DMS114 treated with DMSO at 0.1 percent for 48 hours (cell line): Measurements from ENCODE around the gene MYL2.

Experiments used
- DNase-seq: peaks from one replicate; lab custom pipeline; 2025; ENCODE audit not compliant: unreplicated experiment; lab: John Stamatoyannopoulos, UW

MYL2 gene

GRCh38 chr12:110901401-110901800, 19.0 kb downstream of the MYL2 start:
- no peak for DNase-seq

GRCh38 chr12:110896559-110896958, 23.8 kb downstream of the MYL2 start:
- no peak for DNase-seq

DNA sequence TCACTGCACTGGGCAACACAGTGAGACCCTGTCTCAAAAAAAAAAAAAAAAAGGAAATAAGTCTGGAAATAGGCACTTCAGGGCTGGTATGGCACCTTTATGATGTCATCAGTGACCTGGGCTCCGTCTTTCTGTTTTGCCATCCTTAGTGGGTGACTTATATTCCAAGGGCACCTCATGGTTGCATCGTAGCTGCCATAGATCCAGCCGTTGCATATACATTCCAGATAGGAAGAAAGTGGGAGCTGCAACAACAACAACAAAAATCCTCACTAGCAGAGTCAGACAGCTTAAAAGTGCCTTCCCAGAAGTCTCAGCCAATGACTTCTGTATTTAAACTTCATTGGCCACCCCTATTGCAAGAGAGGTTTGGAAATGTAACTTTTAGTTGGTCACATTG, 26.4 kb downstream of the MYL2 start:
- no peak for DNase-seq

DNA sequence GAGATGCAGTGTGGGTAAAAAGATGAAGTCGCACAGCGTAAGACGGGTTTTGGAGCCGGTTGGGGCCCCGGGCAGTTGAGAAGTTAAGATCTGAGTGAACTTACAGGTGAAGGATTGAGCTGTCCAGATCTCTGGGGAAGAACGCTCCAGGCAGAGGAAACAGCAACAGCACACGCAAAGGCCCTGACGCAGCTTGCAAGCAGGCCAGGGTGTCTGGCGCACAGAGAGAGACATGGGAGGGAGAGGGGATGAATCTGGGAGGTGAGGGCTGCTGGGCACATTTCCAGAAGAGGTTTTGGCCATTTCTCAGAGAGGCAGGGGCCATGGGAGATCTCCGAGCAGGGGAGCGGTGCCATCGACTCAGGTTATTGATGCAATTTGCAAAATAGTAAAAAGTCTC, 31.0 kb downstream of the MYL2 start:
- DNase-seq: no peak

DNA sequence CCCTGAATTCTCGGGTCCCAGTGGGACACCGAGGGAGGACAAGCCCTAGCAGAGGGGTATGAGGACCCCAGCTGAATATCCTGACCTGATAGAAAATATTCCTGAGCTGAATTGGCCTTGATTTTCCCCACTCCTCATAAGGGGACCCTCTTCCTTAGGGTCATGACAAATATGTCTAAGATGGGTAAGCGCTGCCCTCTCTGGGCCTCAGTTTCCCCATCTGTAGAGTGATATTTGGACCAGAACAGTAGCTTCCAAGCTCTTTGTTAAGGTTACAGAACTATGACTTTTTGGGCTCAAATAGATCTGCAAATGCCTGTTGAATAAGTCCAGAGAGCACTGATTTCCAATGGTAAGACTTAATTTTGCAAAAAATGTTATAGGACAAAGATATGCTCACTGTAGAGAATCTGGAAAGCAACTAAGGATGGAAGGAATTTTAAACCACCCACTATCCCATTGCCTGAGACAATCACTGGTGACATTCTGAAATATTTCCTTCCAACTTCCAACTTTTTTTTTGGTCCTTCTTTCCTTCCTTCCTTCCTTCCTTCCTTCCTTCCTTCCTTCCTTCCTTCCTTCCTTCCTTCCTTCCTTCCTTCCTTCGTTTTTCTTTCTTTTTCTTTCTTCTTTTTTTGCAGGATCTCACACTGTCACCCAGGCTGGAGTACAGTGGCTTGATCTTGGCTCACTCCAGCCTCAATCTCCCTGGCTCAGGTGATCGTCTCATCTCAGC, 32.0 kb downstream of the MYL2 start:
- no peak for DNase-seq

DNA sequence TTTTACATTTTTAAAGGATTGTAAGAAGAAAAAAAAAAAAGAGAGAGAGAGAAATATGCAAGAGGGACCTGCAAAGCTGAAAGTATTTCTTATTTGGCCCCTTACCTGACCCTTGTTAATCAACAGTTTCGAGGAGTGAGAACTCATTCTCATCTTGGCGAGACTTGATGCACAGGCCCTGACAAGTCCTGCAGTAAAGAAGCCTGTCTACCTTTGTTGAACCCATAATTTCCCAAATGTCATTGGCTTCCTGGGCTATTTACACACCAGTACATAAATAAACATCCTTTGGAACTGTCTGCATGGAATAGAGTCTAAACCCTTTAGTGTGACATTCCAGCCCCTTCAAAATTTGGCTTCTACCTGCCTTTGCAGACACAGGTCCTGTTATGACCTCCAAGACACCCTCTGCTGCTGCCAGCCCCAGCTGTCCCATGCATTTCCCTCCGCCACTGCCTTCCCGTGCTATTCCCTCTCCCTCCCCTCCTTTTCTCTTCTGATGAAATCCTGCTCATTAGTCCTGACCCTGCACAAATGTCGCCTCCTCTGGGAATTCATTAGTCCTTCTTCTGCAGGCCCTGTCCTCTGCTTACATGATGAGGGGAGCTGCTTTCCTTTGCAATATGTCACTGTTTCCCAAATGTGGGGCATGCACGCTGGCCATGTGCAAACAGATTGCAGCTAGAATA, 35.1 kb downstream of the MYL2 start:
- no peak for DNase-seq

GRCh38 chr12:110883251-110883650, 37.1 kb downstream of the MYL2 start:
- DNase-seq: no peak

DNA sequence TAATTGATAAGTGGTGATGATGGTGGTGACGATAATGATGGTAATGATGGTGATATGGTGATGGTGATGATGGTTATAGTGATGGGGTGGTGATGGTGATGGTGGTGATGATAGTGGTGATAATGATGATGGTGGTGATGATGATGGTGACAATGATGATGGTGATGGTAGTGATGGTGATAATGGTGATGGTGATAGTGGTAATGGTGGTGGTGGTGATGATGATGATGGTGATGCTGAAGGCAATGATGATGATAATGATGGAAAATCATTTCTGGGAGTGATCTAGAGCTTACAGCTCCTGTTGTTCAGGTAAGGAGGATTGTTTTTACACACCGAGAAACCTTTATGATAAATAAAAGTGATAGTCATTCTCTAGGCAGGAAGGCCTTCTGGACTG, 39.7 kb downstream of the MYL2 start:
- DNase-seq: no peak

DNA sequence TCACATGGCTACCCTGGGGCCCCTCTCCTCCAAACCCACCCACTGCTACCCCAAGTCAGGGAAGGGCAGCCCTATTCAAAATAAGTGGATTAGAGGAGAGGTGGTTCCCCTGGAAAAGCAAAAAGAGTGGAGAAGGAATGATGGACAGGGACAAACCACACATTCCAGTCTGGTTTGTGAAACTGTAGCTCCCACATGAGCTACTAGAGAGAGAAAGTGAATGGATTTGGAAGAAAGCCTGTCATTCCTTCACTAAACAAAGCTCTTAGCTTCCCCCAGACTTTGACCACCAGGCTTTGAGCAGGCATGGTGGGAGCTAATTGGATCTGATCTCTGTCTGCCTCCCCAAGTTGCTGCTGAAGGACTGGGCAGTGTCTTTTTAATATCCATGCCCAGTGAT, 45.6 kb downstream of the MYL2 start:
- no peak for DNase-seq

DNA sequence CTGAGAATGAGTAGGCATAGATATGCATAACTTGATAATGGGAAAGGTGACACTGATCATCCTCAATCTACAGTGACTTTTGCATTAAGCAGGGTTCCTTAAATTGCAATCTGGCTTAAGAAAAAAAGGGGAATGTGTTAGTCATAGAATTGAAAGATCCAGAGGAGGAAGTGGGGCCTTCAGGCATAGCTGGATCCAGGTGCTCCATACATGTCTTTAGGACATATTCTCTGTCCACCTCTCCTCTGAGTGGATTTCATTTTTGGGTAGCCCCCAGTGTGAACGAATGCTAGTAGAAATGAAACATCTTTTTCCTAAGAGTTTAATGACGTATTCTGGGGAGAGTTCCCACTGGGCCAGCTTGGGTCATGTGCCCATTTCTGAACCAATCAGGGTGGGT, 46.0 kb downstream of the MYL2 start:
- DNase-seq: no peak

DNA sequence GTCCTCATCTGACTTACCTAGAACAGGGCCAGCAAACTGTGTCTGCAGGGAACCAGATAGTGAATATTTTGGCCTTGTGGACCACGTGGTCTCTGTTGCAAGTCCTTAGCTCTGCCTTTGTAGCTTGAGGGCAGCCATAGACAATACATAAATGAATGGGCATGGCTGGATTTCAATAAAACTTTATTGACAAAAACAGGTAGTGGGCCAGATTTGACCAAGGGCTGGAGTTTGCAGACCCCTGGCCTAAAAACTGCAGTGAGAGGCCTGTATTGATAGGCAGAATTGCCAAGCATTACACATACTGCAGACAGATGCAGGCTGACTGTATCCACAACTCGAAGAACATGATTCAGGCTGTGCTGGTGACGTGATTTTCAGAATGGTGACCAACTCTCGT, 48.3 kb downstream of the MYL2 start:
- no peak for DNase-seq

DNA sequence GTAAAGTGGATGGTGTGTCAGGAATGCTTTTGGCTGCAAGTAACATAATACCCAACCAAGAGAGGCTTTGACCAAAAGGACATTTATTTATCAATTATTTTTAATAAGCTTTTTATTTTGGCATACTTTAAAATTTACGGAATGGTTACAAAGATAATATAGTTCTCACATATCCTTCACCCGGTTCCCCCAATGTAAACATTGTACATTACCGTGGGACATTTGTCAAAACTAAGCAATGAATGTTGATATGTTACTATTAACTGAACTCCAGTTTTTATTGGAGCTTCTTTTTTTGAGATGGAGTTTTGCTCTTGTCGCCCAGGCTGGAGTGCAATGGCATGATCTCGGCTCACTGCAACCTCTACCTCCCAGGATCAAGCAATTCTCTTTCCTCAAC, 50.6 kb downstream of the MYL2 start:
- DNase-seq: no peak

- DNase-seq: no peak
Measured at GRCh38 chr12:110869026-110869425, 51.4 kb downstream of the MYL2 start.

DNA sequence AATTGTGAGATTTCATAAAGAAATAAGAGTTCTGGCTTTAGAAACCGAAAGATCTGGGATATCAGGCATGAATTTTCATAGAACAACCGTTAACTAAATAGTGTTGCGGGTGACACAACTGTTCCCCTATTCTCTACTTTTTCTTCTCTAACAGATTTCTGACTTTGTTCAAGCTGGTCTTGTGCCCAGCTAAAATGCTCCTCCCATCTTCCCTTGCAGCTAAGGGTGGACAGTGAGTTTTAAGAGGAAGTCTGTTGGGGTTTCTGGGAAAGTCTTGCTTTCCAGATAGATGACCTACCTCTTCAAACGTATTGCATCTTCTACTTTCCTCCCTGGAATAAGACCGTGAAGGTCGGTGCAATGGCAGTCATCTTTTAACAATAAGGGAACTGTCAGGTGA, 54.9 kb downstream of the MYL2 start:
- no peak for DNase-seq

DNA sequence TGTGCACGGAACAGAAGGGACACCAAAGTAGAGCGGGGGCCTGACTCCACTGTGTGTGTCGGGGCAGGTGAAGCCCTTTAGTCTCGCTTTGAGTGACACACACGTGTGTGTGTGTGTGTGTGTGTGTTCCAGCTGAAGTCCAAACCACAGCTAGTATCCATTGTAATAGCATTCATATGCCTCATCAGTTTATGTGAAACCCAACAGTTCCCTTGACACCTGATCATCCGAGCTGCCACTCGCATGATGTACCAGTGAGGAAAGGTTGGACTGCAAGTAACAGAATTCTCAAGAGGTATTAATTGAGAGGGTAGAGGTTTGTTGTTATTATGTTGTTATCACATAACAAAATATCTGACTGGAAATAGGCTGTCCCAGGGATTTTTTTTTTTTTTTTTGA, 57.2 kb downstream of the MYL2 start:
- DNase-seq: no peak

DNA sequence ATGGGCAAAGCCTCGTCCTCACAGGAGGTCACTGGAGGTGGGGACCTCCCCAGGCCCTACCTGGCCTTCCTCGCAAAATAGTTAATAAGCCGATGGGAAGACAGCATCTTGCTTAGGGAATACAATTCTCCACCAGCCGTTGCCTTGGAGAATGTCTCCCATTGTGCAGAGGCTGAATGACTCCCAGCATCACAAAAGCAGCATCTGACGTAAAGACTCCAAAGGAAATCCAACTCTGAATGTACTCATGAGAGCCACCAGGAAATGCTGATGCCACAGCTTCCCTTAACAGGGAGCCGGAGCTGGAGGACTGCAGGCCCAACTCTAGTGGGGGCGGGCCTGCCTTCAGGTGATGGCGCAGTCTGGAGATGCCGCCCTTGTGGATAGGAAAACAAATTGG, 58.0 kb downstream of the MYL2 start:
- DNase-seq: no peak

DNA sequence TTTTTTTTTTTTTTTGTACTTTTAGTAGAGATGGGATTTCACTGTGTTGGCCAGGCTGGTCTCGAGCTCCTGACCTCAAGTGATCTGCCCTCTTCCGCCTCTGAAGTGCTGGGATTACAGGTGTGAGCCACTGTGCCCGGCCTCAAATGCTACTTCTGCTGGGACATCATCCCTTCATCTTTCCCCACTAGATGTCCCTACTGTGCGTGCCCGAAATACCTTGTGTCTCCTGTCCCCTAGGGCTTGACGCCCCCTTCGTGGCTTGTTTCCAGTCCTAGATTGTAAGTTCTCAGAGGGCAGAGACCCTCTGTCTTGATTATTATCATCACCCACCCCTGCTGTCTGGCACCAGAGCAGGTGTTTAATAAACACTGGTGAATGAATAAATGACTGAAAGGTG, 58.6 kb downstream of the MYL2 start:
- no peak for DNase-seq
